Neural cell (in vitro differentiated cells): ENCODE results near the gene DAGLB. TPM values are rescaled to one million over a fixed set of nuclear protein-coding genes. Genes with fewer than 3 reads are reported as not detected.

Experiments
- H2AFZ ChIP-seq: fragments of 200-600, 300-800 bp; sonication (generic), shearing (Covaris generic); 2 replicates; pipeline ENCODE4 v1.6.0; 2014; ENCODE audit warnings: low read depth, mild to moderate bottlenecking, antibody characterized with exemption, low read length, moderate library complexity
- H3F3A ChIP-seq: fragments of 200-600 bp; shearing (Covaris generic); 2 replicates; pipeline ENCODE4 v1.6.1; 2016; ENCODE audit warnings: mild to moderate bottlenecking, moderate library complexity, mixed read lengths, antibody characterized with exemption, low read length; ENCODE audit not compliant: insufficient read depth, poor library complexity, severe bottlenecking
- H3K27ac ChIP-seq: fragments of 200-600, 300-800 bp; sonication (generic), shearing (Covaris generic); 2 replicates; pipeline ENCODE4 v1.5.1; 2014; ENCODE audit warnings: mild to moderate bottlenecking, low read length, moderate library complexity
- H3K27me3 ChIP-seq: fragments of 300-800, 200-600 bp; sonication (generic), shearing (Covaris generic); 2 replicates; pipeline ENCODE4 v1.6.0; 2014; ENCODE audit warnings: mild to moderate bottlenecking, low read depth, low read length, moderate library complexity; ENCODE audit not compliant: insufficient read depth
- H3K36me3 ChIP-seq: fragments of 300-800, 200-600 bp; sonication (generic), shearing (Covaris generic); 2 replicates; pipeline ENCODE4 v1.5.1; 2014; ENCODE audit warnings: mild to moderate bottlenecking, antibody characterized with exemption, low read length, moderate library complexity; ENCODE audit not compliant: insufficient read depth
- H3K4me2 ChIP-seq: fragments of 300-800, 200-600 bp; sonication (generic), shearing (Covaris generic); 2 replicates; pipeline ENCODE4 v1.6.0; 2014; ENCODE audit warnings: mild to moderate bottlenecking, low read length
- H3K4me3 ChIP-seq: fragments of 300-800, 200-600 bp; sonication (generic), shearing (Covaris generic); 2 replicates; pipeline ENCODE4 v1.5.1; 2014; ENCODE audit warnings: mild to moderate bottlenecking, low read length, moderate library complexity
- H3K79me2 ChIP-seq: fragments of 200-600 bp; shearing (Covaris generic); replicated peaks from 2 replicates; pipeline ENCODE4 v1.6.0; 2014; ENCODE audit warnings: mild to moderate bottlenecking, low read length, moderate library complexity; ENCODE audit not compliant: insufficient read depth
- H3K9ac ChIP-seq: fragments of 300-800, 200-600 bp; sonication (generic), shearing (Covaris generic); 2 replicates; pipeline ENCODE4 v1.6.1; 2016; ENCODE audit warnings: mild to moderate bottlenecking, low read length, mixed read lengths
- H3K9me2 ChIP-seq: fragments of 200-600 bp; shearing (Covaris generic); 2 replicates; pipeline ENCODE4 v1.6.1; 2016; ENCODE audit warnings: mild to moderate bottlenecking, low read length, mixed read lengths; ENCODE audit not compliant: insufficient read depth
- H3K9me3 ChIP-seq: fragments of 200-600, 300-800 bp; sonication (generic), shearing (Covaris generic); 2 replicates; pipeline ENCODE4 v1.6.1; 2016; ENCODE audit warnings: mild to moderate bottlenecking, mixed run types, low read length, moderate library complexity, mixed read lengths
- H4K20me1 ChIP-seq: fragments of 200-600 bp; shearing (Covaris generic); 2 replicates; pipeline ENCODE4 v1.6.1; 2016; ENCODE audit warnings: mild to moderate bottlenecking, mixed run types; ENCODE audit not compliant: insufficient read depth
- EP300 ChIP-seq: fragments of 450-650 bp; conservative IDR thresholded peaks from 2 replicates; pipeline ENCODE4 v1.6.1; 2014; ENCODE audit warnings: antibody characterized with exemption, mild to moderate bottlenecking, moderate library complexity; ENCODE audit not compliant: poor library complexity, severe bottlenecking
- EZH2 ChIP-seq: fragments of 200-600, 300-800 bp; shearing (Covaris generic), sonication (generic); IDR thresholded peaks from 2 replicates; pipeline ENCODE4 v1.6.1; 2014; ENCODE audit warnings: antibody characterized with exemption, low read length, borderline replicate concordance, mild to moderate bottlenecking; ENCODE audit not compliant: insufficient read depth, poor library complexity, severe bottlenecking
- MXI1 ChIP-seq: fragments of 450-650 bp; conservative IDR thresholded peaks from 2 replicates; pipeline ENCODE4 v1.6.1; 2014; ENCODE audit warnings: antibody characterized with exemption, mild to moderate bottlenecking; ENCODE audit not compliant: poor library complexity, severe bottlenecking
- POLR2AphosphoS5 ChIP-seq: IDR thresholded peaks from 2 replicates; pipeline ENCODE4 v1.6.1; 2012
- RAD21 ChIP-seq: fragments of 450-650 bp; conservative IDR thresholded peaks from 2 replicates; pipeline ENCODE4 v1.6.1; 2014; ENCODE audit warnings: antibody characterized with exemption, mild to moderate bottlenecking, moderate library complexity
- REST ChIP-seq: IDR thresholded peaks from 2 replicates; pipeline ENCODE4 v1.6.1; 2012; ENCODE audit warnings: borderline replicate concordance
- SMC3 ChIP-seq: fragments of 450-650 bp; conservative IDR thresholded peaks from 2 replicates; pipeline ENCODE4 v1.6.1; 2014; ENCODE audit warnings: antibody characterized with exemption, mild to moderate bottlenecking, moderate library complexity; ENCODE audit not compliant: poor library complexity
- TAF1 ChIP-seq: IDR thresholded peaks from 2 replicates; pipeline ENCODE4 v1.6.1; 2012; ENCODE audit warnings: low read depth
- polyA plus RNA-seq: library from polyadenylated mRNA; depleted of rRNA; stranded (reverse); fragments of >200 nt; gene quantifications from 2 replicates; pipeline ENCODE4 v1.2.3, GENCODE V29; 2014
- TF ChIP-seq, protein P1 (sequence below): fragments of 450-650 bp; IDR thresholded peaks from 2 replicates; pipeline ENCODE4 v1.5.1; 2014; ENCODE audit warnings: antibody characterized with exemption, mild to moderate bottlenecking, moderate library complexity; ENCODE audit not compliant: poor library complexity, severe bottlenecking

DAGLB gene
- polyA plus RNA-seq, 1 donor from 2014 or later: 32.3 TPM

DNA sequence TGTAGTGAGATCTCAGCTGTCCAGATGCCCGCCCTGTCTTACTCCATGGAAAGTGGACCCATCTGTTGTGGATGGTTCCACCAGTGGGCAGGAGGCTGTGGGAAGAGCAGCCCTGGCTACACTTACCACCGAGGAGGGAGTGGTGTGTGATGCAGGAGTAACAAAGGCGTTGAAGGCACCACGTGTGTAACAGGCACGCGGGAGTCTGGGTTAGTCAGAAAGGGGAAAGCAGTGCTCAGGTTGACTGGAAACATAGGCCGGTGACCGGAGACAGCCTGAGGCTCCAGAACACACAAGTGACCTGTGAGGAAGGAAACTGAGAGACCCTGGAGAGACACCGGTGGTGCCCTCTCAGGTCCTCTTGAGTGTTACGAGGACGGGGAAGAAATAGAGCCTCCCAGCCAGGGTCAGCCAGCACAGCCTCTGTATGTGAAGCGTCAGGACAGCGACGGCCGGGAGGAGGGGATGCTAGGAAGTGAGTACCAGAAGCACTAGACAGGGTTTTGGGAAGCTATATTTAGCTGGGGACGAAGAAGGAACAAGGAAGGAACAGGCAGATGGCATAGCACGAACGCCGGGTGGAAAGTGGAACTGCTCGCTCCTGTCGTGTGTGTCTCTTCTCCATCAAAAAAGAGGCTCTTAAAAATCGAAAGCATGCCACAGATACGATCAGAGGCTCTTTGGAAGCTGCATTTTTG lies 51.7 kb downstream of the DAGLB start:
- Histone ChIP-seq H3K9me3 (no peaks in the 10 kb centered on the region), H2AFZ (no peak overlapping the region), H3K9ac (no peak overlapping the region), H3K4me3 (no peak overlapping the region), H3K27ac (no peak overlapping the region), H3K27me3 (no peaks in the 10 kb centered on the region), H3K9me2 (no peaks in the 10 kb centered on the region), H3K36me3 (no peaks in the 10 kb centered on the region), H4K20me1 (no peaks in the 10 kb centered on the region), H3K79me2 (peaks cover 53% of the 10 kb centered on the region), H3K4me2 (no peak overlapping the region), H3F3A (no peaks in the 10 kb centered on the region)
- TF ChIP-seq POLR2AphosphoS5 (no peak), EP300 (no peak), MXI1 (no peak), RAD21 (no peak), REST (no peak), SMC3 (no peak), EZH2 (no peak), TAF1 (no peak)
- TF ChIP-seq, protein P1, sequence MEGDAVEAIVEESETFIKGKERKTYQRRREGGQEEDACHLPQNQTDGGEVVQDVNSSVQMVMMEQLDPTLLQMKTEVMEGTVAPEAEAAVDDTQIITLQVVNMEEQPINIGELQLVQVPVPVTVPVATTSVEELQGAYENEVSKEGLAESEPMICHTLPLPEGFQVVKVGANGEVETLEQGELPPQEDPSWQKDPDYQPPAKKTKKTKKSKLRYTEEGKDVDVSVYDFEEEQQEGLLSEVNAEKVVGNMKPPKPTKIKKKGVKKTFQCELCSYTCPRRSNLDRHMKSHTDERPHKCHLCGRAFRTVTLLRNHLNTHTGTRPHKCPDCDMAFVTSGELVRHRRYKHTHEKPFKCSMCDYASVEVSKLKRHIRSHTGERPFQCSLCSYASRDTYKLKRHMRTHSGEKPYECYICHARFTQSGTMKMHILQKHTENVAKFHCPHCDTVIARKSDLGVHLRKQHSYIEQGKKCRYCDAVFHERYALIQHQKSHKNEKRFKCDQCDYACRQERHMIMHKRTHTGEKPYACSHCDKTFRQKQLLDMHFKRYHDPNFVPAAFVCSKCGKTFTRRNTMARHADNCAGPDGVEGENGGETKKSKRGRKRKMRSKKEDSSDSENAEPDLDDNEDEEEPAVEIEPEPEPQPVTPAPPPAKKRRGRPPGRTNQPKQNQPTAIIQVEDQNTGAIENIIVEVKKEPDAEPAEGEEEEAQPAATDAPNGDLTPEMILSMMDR: no peak

DNA sequence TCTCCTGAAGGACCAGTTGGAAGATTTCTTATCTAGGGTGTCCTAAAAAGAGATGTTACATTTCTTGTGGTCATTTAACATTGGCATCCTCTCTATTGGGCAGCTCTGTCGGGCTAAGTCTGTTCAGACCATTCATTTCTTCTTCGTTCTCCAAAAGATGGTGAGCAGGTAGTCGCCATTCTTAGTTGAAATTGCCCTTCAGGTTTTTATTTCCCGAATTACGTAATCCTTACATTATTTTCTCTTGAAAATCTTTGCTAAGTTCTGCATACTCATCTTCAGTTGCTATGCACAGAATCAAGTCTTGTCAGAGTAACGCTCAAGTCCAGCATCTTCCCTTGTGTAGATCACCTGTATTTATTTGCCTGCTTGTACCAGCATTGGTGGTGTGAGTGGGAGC lies 53.6 kb downstream of the DAGLB start:
- Histone ChIP-seq H3K79me2 (peaks cover 50% of the 10 kb centered on the region), H3K4me3 (no peak overlapping the region), H3F3A (no peaks in the 10 kb centered on the region), H3K9me2 (no peaks in the 10 kb centered on the region), H3K9me3 (no peaks in the 10 kb centered on the region), H3K27me3 (no peaks in the 10 kb centered on the region), H4K20me1 (no peaks in the 10 kb centered on the region), H3K4me2 (no peak overlapping the region), H3K36me3 (no peaks in the 10 kb centered on the region), H3K27ac (no peak overlapping the region), H3K9ac (no peak overlapping the region), H2AFZ (no peak overlapping the region)
- TF ChIP-seq MXI1 (no peak), TAF1 (no peak), SMC3 (no peak), EZH2 (no peak), POLR2AphosphoS5 (no peak), RAD21 (no peak), REST (no peak)
- TF ChIP-seq, protein P1: no peak
